HG02852 (cell line): ENCODE results near the gene ADGRF5.

Source experiments
- ATAC-seq: cut with Tn5 transposase; IDR thresholded peaks from one replicate; pipeline ENCODE4 v1.9.1; 2021; ENCODE audit warnings: mild to moderate bottlenecking, moderate library complexity; ENCODE audit not compliant: unreplicated experiment

ADGRF5 gene

DNA sequence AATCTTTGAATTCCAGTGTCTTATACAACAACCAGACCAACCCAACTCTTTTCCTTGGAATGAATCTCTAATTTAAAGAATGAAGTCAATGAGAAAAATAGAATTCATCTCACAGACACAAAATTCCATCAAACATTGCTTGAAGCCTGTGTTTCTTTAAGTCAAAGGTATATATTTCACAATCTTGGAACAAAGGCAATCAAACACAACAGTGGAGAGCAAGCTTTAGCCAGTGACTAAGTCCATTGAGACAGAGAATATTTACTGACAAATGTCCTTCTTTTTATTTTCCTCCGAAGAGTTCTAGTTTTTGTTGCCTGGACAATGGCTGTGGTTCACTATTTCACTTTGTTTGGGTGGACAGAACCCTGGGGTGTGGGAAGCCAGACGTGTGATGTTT, 92.8 kb downstream of the ADGRF5 start:
- ATAC-seq: no peak

DNA sequence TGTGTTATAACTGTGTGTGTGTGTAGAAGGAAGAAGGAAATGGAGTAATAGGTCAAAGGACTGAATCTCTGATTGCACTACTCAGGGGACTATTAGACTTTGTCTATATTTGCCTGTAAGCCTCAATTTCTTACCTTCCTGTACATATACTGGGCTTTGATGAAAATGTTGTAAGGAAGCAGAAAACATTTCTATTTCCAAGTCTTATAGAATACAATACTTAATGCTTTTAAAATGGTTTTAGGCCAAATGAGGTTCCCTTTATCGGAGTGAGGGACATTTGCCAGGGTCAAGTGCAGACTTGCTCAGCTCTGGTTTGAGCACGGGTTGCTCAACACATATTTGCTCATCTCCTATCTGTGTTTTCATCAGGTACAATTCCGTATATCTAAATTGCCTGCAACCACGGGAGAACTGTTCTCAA, 100.3 kb downstream of the ADGRF5 start:
- ATAC-seq: no peak

DNA sequence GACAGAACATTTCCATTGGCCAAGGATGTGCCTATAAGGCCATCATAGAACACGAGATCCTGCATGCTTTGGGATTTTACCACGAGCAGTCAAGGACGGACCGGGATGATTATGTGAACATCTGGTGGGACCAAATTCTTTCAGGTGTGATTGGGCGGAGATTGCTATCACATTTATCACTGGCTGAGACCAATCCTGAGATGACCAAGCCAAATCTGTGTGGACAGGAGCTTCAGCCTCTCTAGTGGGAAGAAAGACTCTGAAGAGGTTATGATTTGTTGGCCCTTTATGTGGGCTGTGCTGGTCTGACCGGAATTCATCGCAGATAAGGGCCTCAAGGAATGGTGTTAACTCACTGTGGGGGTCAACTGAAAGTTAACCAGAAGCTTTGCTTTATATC, 102.2 kb downstream of the ADGRF5 start:
- no peak for ATAC-seq

- ATAC-seq: no peak
Measured at GRCh38 chr6:46816626-46817025, 105.1 kb downstream of the ADGRF5 start.

DNA sequence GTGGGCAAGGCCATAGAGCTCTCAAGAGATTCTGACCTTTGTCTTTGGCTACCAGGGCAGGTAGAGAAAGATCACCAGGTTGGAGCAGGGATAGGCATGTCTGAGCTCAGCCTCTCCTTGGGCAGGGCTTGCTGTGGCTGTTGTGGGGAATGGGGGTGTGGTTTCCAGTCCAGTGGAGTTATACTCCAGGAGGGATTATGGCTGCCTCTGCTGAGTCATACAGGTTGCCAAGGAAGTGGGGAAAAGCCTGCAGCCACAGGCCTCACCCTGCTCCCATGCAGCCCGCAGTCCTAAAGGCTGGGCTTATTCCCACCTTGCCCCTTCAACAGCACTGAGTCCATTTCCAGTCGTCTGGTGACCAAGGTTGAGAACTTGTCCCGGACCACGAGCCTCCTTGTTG, 106.6 kb downstream of the ADGRF5 start:
- ATAC-seq: no peak

DNA sequence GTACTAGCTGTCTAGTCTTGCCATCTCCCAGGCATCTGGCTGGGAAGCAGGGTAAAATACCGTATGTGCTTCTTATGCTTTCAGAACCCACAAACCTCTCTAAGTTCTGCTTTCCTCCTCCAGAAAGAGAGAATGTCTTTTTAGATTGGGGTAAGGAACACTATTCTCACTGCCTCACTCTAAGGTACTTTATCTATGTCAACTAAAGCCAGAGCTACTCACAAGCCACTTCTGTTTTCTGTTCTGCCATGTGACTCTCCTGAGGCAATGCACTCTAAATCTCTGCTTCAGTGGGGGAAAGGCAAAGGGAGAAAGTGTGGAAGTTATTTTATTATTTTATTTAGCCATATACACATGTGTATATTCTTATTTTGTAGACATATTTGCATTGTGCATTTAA, 112.9 kb downstream of the ADGRF5 start:
- ATAC-seq: no peak
